Stimulated activated CD4-positive, alpha-beta T cell treated with anti-CD3 and anti-CD28 coated beads, TNF-alpha, amount 100 ng/mL, for 48 hours (primary cell): ENCODE measurements around the gene PRKAG2.
"Not testable (repeated sequence)": the region's sequence is repeated elsewhere in the genome, so short reads cannot be mapped to it uniquely, and the experiment has no call there.

Source experiments
- DNase-seq, 3 donors: peaks; one replicate each; pipeline ENCODE4 v3.0.0-alpha.2; 2020; ENCODE audit warnings: low read depth in 3 of 3

Gene PRKAG2

GRCh38 chr7:151834271-151835035 lies 42.5 kb downstream of the PRKAG2 start:
- no peak for DNase-seq

- no peak for DNase-seq
Measured at GRCh38 chr7:151833691-151834090, 43.2 kb downstream of the PRKAG2 start.

GRCh38 chr7:151833213-151833651 lies 43.7 kb downstream of the PRKAG2 start:
- DNase-seq: no peak

GRCh38 chr7:151832656-151833055 lies 44.3 kb downstream of the PRKAG2 start:
- DNase-seq: no peak

- no peak for DNase-seq
Measured at GRCh38 chr7:151832138-151832537, 44.8 kb downstream of the PRKAG2 start.

- DNase-seq: no peak
Measured at GRCh38 chr7:151831606-151832005, 45.3 kb downstream of the PRKAG2 start.

GRCh38 chr7:151830121-151830830 lies 46.6 kb downstream of the PRKAG2 start:
- DNase-seq: no peak

GRCh38 chr7:151829707-151830106 lies 47.2 kb downstream of the PRKAG2 start:
- no peak for DNase-seq

- no peak for DNase-seq
Measured at GRCh38 chr7:151827620-151828019, 49.3 kb downstream of the PRKAG2 start.

- not testable (repeated sequence) for DNase-seq
Measured at GRCh38 chr7:151826316-151826715, 50.6 kb downstream of the PRKAG2 start.

GRCh38 chr7:151825721-151826120 lies 51.2 kb downstream of the PRKAG2 start:
- no peak for DNase-seq

GRCh38 chr7:151824373-151824933 lies 52.5 kb downstream of the PRKAG2 start:
- DNase-seq: no peak

- DNase-seq: no peak
Measured at GRCh38 chr7:151823566-151824372, 53.1 kb downstream of the PRKAG2 start.

- DNase-seq: no peak
Measured at GRCh38 chr7:151822541-151823181, 54.3 kb downstream of the PRKAG2 start.

- no peak for DNase-seq
Measured at GRCh38 chr7:151821806-151822540, 54.9 kb downstream of the PRKAG2 start.

GRCh38 chr7:151821226-151821625 lies 55.7 kb downstream of the PRKAG2 start:
- no peak for DNase-seq

GRCh38 chr7:151820491-151821105 lies 56.3 kb downstream of the PRKAG2 start:
- DNase-seq: no peak

GRCh38 chr7:151819866-151820265 lies 57.0 kb downstream of the PRKAG2 start:
- no peak for DNase-seq

- DNase-seq: no peak
Measured at GRCh38 chr7:151818674-151819519, 58.0 kb downstream of the PRKAG2 start.
